PC-3 (cell line): ENCODE data around the gene DDX17. TPM values are rescaled to one million over a fixed set of nuclear protein-coding genes. Genes with fewer than 3 reads are reported as not detected.

Experiments
- ATAC-seq: fragments of 200-7000 bp; cut with Tn5 transposase; 2 replicates; pipeline ENCODE4 v1.9.1; 2020; ENCODE audit warnings: mild to moderate bottlenecking, moderate library complexity
- BruUV-seq: library from RNA; stranded (reverse); fragments of 400-500 nt; replicated peaks from 2 replicates; lab custom pipeline; 2021; lab: Mats Ljungman, UMichigan
- CTCF ChIA-PET: fragments of 300-600 bp; sonication (Branson Sonifier 250); formaldehyde crosslinking; loops from one replicate; lab custom pipeline; 2022; ENCODE audit warnings: antibody characterized with exemption; lab: Charles Lee
- POLR2A ChIA-PET: fragments of 300-600 bp; sonication (Branson Sonifier 250); formaldehyde crosslinking; loops from one replicate; lab custom pipeline; 2022; ENCODE audit warnings: antibody characterized with exemption; ENCODE audit not compliant: unreplicated experiment; lab: Charles Lee
- DNase-seq: peaks from one replicate; pipeline ENCODE4 v3.0.0-alpha.2; 2015
- H2AFZ ChIP-seq: fragments of 300-600 bp; sonication (generic); 2 replicates; pipeline ENCODE4 v1.6.0; 2016; ENCODE audit warnings: antibody characterized with exemption, low read length
- H3F3A ChIP-seq: fragments of 300-600 bp; sonication (generic); one replicate; pipeline ENCODE4 v1.6.0; 2017; ENCODE audit warnings: antibody characterized with exemption, low read length, control low read depth, mild to moderate bottlenecking; ENCODE audit not compliant: unreplicated experiment
- H3K27ac ChIP-seq: fragments of 300-600 bp; sonication (generic); 2 replicates; pipeline ENCODE4 v1.5.1; 2016; ENCODE audit warnings: mild to moderate bottlenecking, low read length
- H3K27me3 ChIP-seq: fragments of 300-600 bp; sonication (generic); 2 replicates; pipeline ENCODE4 v1.6.1; 2016; ENCODE audit warnings: low read length, mixed read lengths
- H3K36me3 ChIP-seq: fragments of 300-600 bp; sonication (generic); 2 replicates; pipeline ENCODE4 v1.6.1; 2016; ENCODE audit warnings: low read depth, mixed run types, low read length, mixed read lengths
- H3K4me1 ChIP-seq: fragments of 300-600 bp; sonication (generic); 2 replicates; pipeline ENCODE4 v1.5.1; 2016; ENCODE audit warnings: low read length; ENCODE audit not compliant: insufficient read depth
- H3K4me2 ChIP-seq: fragments of 300-600 bp; sonication (generic); 2 replicates; pipeline ENCODE4 v1.6.0; 2016; ENCODE audit warnings: low read length
- H3K4me3 ChIP-seq: fragments of 300-600 bp; sonication (generic); 2 replicates; pipeline ENCODE4 v1.5.1; 2016; ENCODE audit warnings: mild to moderate bottlenecking, low read length, mixed read lengths
- H3K79me2 ChIP-seq: fragments of 300-600 bp; sonication (generic); 2 replicates; pipeline ENCODE4 v1.6.1; 2017; ENCODE audit warnings: low read length, mixed read lengths
- H3K9ac ChIP-seq: fragments of 300-600 bp; sonication (generic); 2 replicates; pipeline ENCODE4 v1.6.0; 2016; ENCODE audit warnings: mild to moderate bottlenecking, low read length
- H3K9me2 ChIP-seq: fragments of 300-600 bp; sonication (generic); replicated peaks from 2 replicates; pipeline ENCODE4 v1.6.1; 2016; ENCODE audit warnings: mixed run types, low read length, mixed read lengths
- H3K9me3 ChIP-seq: fragments of 300-600 bp; sonication (generic); 2 replicates; pipeline ENCODE4 v1.6.1; 2016; ENCODE audit warnings: low read length, mixed read lengths
- H4K20me1 ChIP-seq: fragments of 300-600 bp; sonication (generic); 2 replicates; pipeline ENCODE4 v1.6.1; 2016; ENCODE audit warnings: low read length, mixed read lengths
- EZH2 ChIP-seq: fragments of 300-600 bp; sonication (generic); IDR thresholded peaks from one replicate; pipeline ENCODE4 v1.6.1; 2017; ENCODE audit warnings: antibody characterized with exemption, mild to moderate bottlenecking, low read length; ENCODE audit not compliant: unreplicated experiment
- EZH2phosphoT487 ChIP-seq: fragments of 300-600 bp; sonication (generic); IDR thresholded peaks from 2 replicates; pipeline ENCODE4 v1.6.1; 2018; ENCODE audit warnings: mild to moderate bottlenecking, antibody characterized with exemption, low read length, borderline replicate concordance
- intact Hi-C: fragments of 100-400 bp; cut with micrococcal nuclease; formaldehyde crosslinking; loops from 2 replicates; pipeline ENCODE4 v1.9.0; 2023
- total RNA-seq: library from RNA; depleted of rRNA; stranded (reverse); fragments of >200 nt; gene quantifications from 2 replicates; pipeline ENCODE4 v1.2.3, GENCODE V29; 2014
- TF ChIP-seq, protein P1 (sequence below): fragments of 300-600 bp; sonication (generic); conservative IDR thresholded peaks from 2 replicates; pipeline ENCODE4 v1.5.1; 2017; ENCODE audit warnings: antibody characterized with exemption, low read depth, mild to moderate bottlenecking, low read length

DDX17 gene
- total RNA-seq, 1 experiment from 2014 or later: 333 TPM

DNA sequence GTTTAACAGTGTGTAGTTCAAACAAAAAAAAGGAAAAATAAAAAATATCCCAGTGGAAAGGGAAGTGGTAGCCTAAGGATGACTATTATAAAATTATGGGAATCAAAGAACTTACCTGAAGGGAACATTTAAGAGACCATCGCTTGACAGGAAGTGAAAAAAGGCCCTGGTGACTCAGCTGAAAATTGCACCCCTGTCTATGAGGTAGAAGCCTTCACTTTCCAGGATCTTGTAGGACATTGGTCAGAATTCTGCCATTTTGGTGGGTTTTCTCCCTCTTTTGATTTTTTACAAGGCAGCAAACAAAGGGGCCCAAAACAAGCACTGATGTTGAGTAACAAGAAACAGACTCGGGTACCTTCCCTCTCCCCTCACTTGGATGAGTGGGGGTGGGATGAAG lies 15.6 kb downstream of the DDX17 start:
- H3K9ac ChIP-seq: no peak overlapping the region
- H3K4me3 ChIP-seq: no peak overlapping the region
- no peaks in the 10 kb centered on the region for H3K4me1 ChIP-seq
- no TSS peak for BruUV-seq
- intact Hi-C loops: no loop called here
- no peaks in the 10 kb centered on the region for H3K27me3 ChIP-seq
- DNase-seq (no peak), ATAC-seq (no peak)
- H3K4me2 ChIP-seq: no peak overlapping the region
- TF ChIP-seq, protein P1, sequence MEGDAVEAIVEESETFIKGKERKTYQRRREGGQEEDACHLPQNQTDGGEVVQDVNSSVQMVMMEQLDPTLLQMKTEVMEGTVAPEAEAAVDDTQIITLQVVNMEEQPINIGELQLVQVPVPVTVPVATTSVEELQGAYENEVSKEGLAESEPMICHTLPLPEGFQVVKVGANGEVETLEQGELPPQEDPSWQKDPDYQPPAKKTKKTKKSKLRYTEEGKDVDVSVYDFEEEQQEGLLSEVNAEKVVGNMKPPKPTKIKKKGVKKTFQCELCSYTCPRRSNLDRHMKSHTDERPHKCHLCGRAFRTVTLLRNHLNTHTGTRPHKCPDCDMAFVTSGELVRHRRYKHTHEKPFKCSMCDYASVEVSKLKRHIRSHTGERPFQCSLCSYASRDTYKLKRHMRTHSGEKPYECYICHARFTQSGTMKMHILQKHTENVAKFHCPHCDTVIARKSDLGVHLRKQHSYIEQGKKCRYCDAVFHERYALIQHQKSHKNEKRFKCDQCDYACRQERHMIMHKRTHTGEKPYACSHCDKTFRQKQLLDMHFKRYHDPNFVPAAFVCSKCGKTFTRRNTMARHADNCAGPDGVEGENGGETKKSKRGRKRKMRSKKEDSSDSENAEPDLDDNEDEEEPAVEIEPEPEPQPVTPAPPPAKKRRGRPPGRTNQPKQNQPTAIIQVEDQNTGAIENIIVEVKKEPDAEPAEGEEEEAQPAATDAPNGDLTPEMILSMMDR: no peak
- no peak for TF ChIP-seq EZH2
- no peak for TF ChIP-seq EZH2phosphoT487
- H3K9me3 ChIP-seq: no peaks in the 10 kb centered on the region
- no peak overlapping the region for H3K27ac ChIP-seq
- peaks cover 17% of the 10 kb centered on the region; the same call in 1 of the 2 replicates for H4K20me1 ChIP-seq
- H3F3A ChIP-seq: no peaks in the 10 kb centered on the region
- peaks cover 85% of the 10 kb centered on the region for H3K36me3 ChIP-seq
- ChIA-PET POLR2A (no interaction called here), CTCF (no interaction called here)
- 0 out of 2 replicates have a peak, but pooled peaks cover 8% of the 10 kb centered on the region for H3K79me2 ChIP-seq
- no peaks in the 10 kb centered on the region for H3K9me2 ChIP-seq
- no peak overlapping the region for H2AFZ ChIP-seq

DNA sequence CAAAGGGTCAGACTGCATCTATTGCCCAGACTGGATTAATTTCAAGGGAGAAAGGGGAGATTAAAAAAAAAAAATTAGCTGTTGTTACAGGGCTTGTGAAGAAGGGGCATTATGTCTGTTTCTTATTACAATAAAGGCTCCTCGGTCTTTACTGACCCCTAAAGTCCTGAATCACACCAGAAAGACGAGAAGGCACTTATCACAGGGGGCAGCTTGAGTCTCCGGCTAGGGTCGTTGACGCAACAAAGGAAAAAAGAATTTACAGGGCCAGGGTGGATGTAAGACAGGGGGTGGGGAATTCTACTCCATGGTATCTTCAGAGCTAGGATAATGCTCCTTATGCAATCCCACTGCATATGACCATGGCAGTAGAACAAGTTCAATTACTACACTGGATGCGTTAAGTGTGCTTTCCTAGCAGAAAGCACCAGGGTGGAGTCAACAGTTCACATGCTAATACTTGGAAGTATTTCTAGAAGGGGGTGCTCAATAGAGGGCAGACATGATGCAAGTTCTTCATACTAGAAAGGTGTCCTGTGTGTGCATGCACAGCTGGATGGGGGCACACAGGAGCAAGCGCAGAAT lies 16.5 kb downstream of the DDX17 start:
- H3K79me2 ChIP-seq: 0 out of 2 replicates have a peak, but pooled peaks cover 8% of the 10 kb centered on the region
- no peak for ATAC-seq
- no peak overlapping the region for H3K4me2 ChIP-seq
- ChIA-PET CTCF (interaction anchor here (0.7 kb wide), 1 partner anchor 38 kb away, joined by 4 read pairs; no protein-coding TSS in a partner anchor), POLR2A (no interaction called here)
- H3K4me3 ChIP-seq: no peak overlapping the region
- no peaks in the 10 kb centered on the region for H3K9me3 ChIP-seq
- H2AFZ ChIP-seq: no peak overlapping the region
- peaks cover 85% of the 10 kb centered on the region for H3K36me3 ChIP-seq
- H3K9ac ChIP-seq: no peak overlapping the region
- BruUV-seq: no TSS peak
- TF ChIP-seq, protein P1: no peak
- no peak for TF ChIP-seq EZH2
- TF ChIP-seq EZH2phosphoT487: no peak
- H3F3A ChIP-seq: peaks cover 4% of the 10 kb centered on the region
- no peak for DNase-seq
- H3K9me2 ChIP-seq: no peaks in the 10 kb centered on the region
- intact Hi-C loops: no loop called here
- H4K20me1 ChIP-seq: peaks cover 16% of the 10 kb centered on the region; the same call in 1 of the 2 replicates
- no peaks in the 10 kb centered on the region for H3K4me1 ChIP-seq
- H3K27ac ChIP-seq: no peak overlapping the region
- H3K27me3 ChIP-seq: no peaks in the 10 kb centered on the region

DNA sequence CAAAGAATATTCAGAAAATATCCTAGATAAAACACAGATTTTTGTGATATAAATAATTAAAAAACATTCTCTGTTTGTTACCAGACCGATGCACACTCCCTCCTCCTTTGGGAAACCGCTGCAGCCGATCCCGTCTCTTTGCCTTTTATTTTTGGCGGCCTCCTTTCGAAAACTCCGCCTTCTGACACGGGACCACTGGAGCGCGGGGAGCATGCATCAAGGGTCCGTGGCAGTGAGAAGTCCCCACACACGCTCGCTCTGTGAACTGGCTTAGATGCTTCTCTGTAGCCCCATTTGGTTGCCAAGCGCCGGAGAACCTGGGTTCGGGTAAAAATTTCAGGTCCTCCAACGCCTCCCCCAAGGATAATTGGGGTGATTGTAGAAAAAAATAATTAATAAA lies 17.0 kb downstream of the DDX17 start:
- H2AFZ ChIP-seq: no peak overlapping the region

More for the DNA sequence above, 17.0 kb downstream of the DDX17 start:
- Histone ChIP-seq H3K27me3 (no peaks in the 10 kb centered on the region), H3K4me2 (no peak overlapping the region), H3K9ac (no peak overlapping the region), H3K4me1 (no peaks in the 10 kb centered on the region), H3K36me3 (peaks cover 85% of the 10 kb centered on the region), H3K9me2 (no peaks in the 10 kb centered on the region), H3K27ac (no peak overlapping the region), H3K4me3 (no peak overlapping the region), H3F3A (peaks cover 7% of the 10 kb centered on the region), H3K79me2 (0 out of 2 replicates have a peak, but pooled peaks cover 8% of the 10 kb centered on the region), H3K9me3 (no peaks in the 10 kb centered on the region), H4K20me1 (peaks cover 11% of the 10 kb centered on the region; the same call in 1 of the 2 replicates)
- ChIA-PET POLR2A (no interaction called here), CTCF (interaction anchor here (0.7 kb wide), 1 partner anchor 38 kb away, joined by 4 read pairs; no protein-coding TSS in a partner anchor)
- intact Hi-C loops: no loop called here
- TF ChIP-seq EZH2 (no peak), EZH2phosphoT487 (no peak)
- TF ChIP-seq, protein P1: no peak
- no TSS peak for BruUV-seq
- no peak for ATAC-seq
- DNase-seq: no peak
